ENCODE measurements around the gene RAD52. TPM values are rescaled to one million over a fixed set of nuclear protein-coding genes. Genes with fewer than 3 reads are reported as not detected.
A peak's percentile ranks its signal among the peaks of the same experiment; 100 is the strongest.

RAD52 gene
- total RNA-seq, 1 experiment from 2014 or later = 17.4 TPM

GRCh38 chr12:967641-968040 lies 18.1 kb upstream of the RAD52 start:
- Histone ChIP-seq H3K9me3 (ENCODE audit: low read length) (no peaks in the 10 kb centered on the region), H3K9ac (ENCODE audit: low read length) (no peak overlapping the region), H3K27me3 (ENCODE audit: low read length) (no peaks in the 10 kb centered on the region), H3K36me3 (ENCODE audit: low read depth, low read length) (no peaks in the 10 kb centered on the region), H3K4me2 (ENCODE audit: low read length) (no peak overlapping the region), H3K27ac (ENCODE audit: low read length) (no peak overlapping the region), H3F3A (ENCODE audit: low read length, unreplicated experiment) (no peaks in the 10 kb centered on the region), H3K79me2 (ENCODE audit: low read length) (no peaks in the 10 kb centered on the region), H3K9me2 (replicated peaks; ENCODE audit: low read length) (no peaks in the 10 kb centered on the region), H4K20me1 (ENCODE audit: low read length) (no peaks in the 10 kb centered on the region), H3K4me3 (ENCODE audit: low read length) (no peak overlapping the region), H2AFZ (ENCODE audit: low read length) (no peak overlapping the region), H3K4me1 (ENCODE audit: insufficient read depth, low read length) (no peaks in the 10 kb centered on the region)
- CTCF ChIA-PET = no interaction called here
- DNase-seq (no peak), ATAC-seq (no peak)
- TF ChIP-seq EZH2phosphoT487 (IDR thresholded peaks at IDR 0.05; ENCODE audit: borderline replicate concordance, low read length) (no peak), CTCF (conservative IDR thresholded peaks at IDR 0.05; ENCODE audit: low read depth, low read length) (no peak), EZH2 (IDR thresholded peaks at IDR 0.05; ENCODE audit: low read length, unreplicated experiment) (no peak)
- BruUV-seq (replicated peaks) = no TSS peak
- intact Hi-C loops (cut with micrococcal nuclease) = no loop called here
- POLR2A ChIA-PET (ENCODE audit: unreplicated experiment) = no interaction called here

- Histone ChIP-seq H3K27ac (ENCODE audit: low read length) (no peak overlapping the region), H3F3A (ENCODE audit: low read length, unreplicated experiment) (no peaks in the 10 kb centered on the region), H4K20me1 (ENCODE audit: low read length) (no peaks in the 10 kb centered on the region), H3K27me3 (ENCODE audit: low read length) (no peaks in the 10 kb centered on the region), H3K9me2 (replicated peaks; ENCODE audit: low read length) (no peaks in the 10 kb centered on the region), H2AFZ (ENCODE audit: low read length) (no peak overlapping the region), H3K4me2 (ENCODE audit: low read length) (no peak overlapping the region), H3K36me3 (ENCODE audit: low read depth, low read length) (no peaks in the 10 kb centered on the region), H3K4me3 (ENCODE audit: low read length) (no peak overlapping the region), H3K9me3 (ENCODE audit: low read length) (no peaks in the 10 kb centered on the region), H3K4me1 (ENCODE audit: insufficient read depth, low read length) (no peaks in the 10 kb centered on the region), H3K79me2 (ENCODE audit: low read length) (no peaks in the 10 kb centered on the region), H3K9ac (ENCODE audit: low read length) (no peak overlapping the region)
- ATAC-seq (no peak), DNase-seq (no peak)
- intact Hi-C loops (cut with micrococcal nuclease) = no loop called here
- ChIA-PET POLR2A (ENCODE audit: unreplicated experiment) (no interaction called here), CTCF (no interaction called here)
- TF ChIP-seq EZH2 (IDR thresholded peaks at IDR 0.05; ENCODE audit: low read length, unreplicated experiment) (no peak), CTCF (conservative IDR thresholded peaks at IDR 0.05; ENCODE audit: low read depth, low read length) (no peak), EZH2phosphoT487 (IDR thresholded peaks at IDR 0.05; ENCODE audit: borderline replicate concordance, low read length) (no peak)
- BruUV-seq (replicated peaks) = no TSS peak
Observed at GRCh38 chr12:966724-967123, 17.2 kb upstream of the RAD52 start.

GRCh38 chr12:958588-959123 lies 9.2 kb upstream of the RAD52 start:
- POLR2A ChIA-PET (ENCODE audit: unreplicated experiment) = no interaction called here
- H2AFZ ChIP-seq (ENCODE audit: low read length) = no peak overlapping the region
- peak; percentile 4 for DNase-seq

More at GRCh38 chr12:958588-959123, 9.2 kb upstream of the RAD52 start:
- Histone ChIP-seq H3K79me2 (ENCODE audit: low read length) (no peaks in the 10 kb centered on the region), H3F3A (ENCODE audit: low read length, unreplicated experiment) (no peaks in the 10 kb centered on the region), H3K27ac (ENCODE audit: low read length) (no peak overlapping the region), H3K4me1 (ENCODE audit: insufficient read depth, low read length) (peaks cover 8% of the 10 kb centered on the region), H3K9me3 (ENCODE audit: low read length) (no peaks in the 10 kb centered on the region), H4K20me1 (ENCODE audit: low read length) (no peaks in the 10 kb centered on the region), H3K4me3 (ENCODE audit: low read length) (no peak overlapping the region), H3K9me2 (replicated peaks; ENCODE audit: low read length) (no peaks in the 10 kb centered on the region), H3K27me3 (ENCODE audit: low read length) (no peaks in the 10 kb centered on the region), H3K4me2 (ENCODE audit: low read length) (no peak overlapping the region), H3K9ac (ENCODE audit: low read length) (no peak overlapping the region), H3K36me3 (ENCODE audit: low read depth, low read length) (no peaks in the 10 kb centered on the region)
- intact Hi-C loops (cut with micrococcal nuclease) = no loop called here
- CTCF ChIA-PET = no interaction called here
- no peak for TF ChIP-seq CTCF (conservative IDR thresholded peaks at IDR 0.05; ENCODE audit: low read depth, low read length)
- no peak for TF ChIP-seq EZH2phosphoT487 (IDR thresholded peaks at IDR 0.05; ENCODE audit: borderline replicate concordance, low read length)
- no peak for TF ChIP-seq EZH2 (IDR thresholded peaks at IDR 0.05; ENCODE audit: low read length, unreplicated experiment)
- ATAC-seq = no peak
- no TSS peak for BruUV-seq (replicated peaks)
